Measurements from ENCODE around the gene GADD45A.

DNA sequence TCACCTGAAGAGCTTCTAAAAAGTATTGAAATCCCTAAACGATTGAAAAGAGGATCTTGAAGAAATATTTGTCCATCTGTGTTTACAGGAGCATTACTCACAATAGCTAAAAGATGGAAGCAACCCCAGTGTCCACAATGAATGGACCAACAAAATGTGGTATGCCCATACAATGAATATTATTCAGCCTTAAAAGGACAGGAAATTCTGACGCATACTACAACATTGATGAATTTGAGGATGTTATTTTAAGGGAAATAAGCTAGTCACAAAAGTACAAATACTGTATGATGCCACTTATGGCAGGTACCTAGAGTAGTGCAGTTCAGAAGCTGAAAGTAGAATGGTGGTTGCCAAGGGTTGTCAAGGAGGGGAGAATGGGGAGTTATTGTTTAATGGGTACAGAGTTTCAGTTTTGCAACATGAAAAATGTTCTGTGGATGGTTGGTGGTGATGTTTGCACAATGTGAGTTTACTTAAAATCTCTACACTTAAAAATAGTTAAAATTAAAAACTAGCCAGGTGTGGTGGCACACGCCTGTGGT, 37.1 kb upstream of the GADD45A start:
- TF ChIP-seq EP300 (IDR thresholded peaks at IDR 0.05; ENCODE audit: borderline replicate concordance) (no peak), ZBTB7A (IDR thresholded peaks at IDR 0.05; ENCODE audit: low read depth) (no peak), FOXM1 (IDR thresholded peaks at IDR 0.05; ENCODE audit: borderline replicate concordance, low read depth) (no peak)
- TF ChIP-seq, protein P1, sequence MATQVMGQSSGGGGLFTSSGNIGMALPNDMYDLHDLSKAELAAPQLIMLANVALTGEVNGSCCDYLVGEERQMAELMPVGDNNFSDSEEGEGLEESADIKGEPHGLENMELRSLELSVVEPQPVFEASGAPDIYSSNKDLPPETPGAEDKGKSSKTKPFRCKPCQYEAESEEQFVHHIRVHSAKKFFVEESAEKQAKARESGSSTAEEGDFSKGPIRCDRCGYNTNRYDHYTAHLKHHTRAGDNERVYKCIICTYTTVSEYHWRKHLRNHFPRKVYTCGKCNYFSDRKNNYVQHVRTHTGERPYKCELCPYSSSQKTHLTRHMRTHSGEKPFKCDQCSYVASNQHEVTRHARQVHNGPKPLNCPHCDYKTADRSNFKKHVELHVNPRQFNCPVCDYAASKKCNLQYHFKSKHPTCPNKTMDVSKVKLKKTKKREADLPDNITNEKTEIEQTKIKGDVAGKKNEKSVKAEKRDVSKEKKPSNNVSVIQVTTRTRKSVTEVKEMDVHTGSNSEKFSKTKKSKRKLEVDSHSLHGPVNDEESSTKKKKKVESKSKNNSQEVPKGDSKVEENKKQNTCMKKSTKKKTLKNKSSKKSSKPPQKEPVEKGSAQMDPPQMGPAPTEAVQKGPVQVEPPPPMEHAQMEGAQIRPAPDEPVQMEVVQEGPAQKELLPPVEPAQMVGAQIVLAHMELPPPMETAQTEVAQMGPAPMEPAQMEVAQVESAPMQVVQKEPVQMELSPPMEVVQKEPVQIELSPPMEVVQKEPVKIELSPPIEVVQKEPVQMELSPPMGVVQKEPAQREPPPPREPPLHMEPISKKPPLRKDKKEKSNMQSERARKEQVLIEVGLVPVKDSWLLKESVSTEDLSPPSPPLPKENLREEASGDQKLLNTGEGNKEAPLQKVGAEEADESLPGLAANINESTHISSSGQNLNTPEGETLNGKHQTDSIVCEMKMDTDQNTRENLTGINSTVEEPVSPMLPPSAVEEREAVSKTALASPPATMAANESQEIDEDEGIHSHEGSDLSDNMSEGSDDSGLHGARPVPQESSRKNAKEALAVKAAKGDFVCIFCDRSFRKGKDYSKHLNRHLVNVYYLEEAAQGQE (IDR thresholded peaks at IDR 0.05; ENCODE audit: low read depth): no peak
- TF ChIP-seq, protein P2, sequence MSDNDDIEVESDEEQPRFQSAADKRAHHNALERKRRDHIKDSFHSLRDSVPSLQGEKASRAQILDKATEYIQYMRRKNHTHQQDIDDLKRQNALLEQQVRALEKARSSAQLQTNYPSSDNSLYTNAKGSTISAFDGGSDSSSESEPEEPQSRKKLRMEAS (IDR thresholded peaks at IDR 0.05): no peak

All from Ishikawa (cell line).